Measurements from ENCODE around the gene RNF19B.

DNA sequence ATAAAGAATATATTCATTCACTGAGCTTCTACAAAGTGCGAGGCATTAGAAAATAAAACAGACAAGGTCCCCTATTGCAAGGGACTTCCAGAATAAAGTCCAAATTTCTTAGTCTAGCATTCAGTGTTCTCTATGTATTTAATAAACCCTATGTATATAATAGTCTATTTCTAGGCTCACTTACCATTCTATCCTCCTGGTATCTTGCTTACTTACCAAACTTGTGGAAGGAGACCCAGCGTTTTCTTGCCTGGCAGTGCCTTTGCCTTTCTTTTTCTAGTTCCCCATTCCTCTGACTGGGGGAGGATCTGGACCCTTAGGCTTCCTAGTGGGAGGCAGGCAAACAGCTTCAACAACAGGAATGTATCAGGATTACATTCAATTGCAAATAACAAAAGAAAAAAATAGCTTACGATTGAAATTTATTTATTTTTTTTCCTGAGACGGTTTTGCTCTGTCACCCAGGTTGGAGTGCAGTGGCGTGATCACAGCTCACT is 690 bp upstream of the RNF19B start:
- TF ChIP-seq, protein P1, sequence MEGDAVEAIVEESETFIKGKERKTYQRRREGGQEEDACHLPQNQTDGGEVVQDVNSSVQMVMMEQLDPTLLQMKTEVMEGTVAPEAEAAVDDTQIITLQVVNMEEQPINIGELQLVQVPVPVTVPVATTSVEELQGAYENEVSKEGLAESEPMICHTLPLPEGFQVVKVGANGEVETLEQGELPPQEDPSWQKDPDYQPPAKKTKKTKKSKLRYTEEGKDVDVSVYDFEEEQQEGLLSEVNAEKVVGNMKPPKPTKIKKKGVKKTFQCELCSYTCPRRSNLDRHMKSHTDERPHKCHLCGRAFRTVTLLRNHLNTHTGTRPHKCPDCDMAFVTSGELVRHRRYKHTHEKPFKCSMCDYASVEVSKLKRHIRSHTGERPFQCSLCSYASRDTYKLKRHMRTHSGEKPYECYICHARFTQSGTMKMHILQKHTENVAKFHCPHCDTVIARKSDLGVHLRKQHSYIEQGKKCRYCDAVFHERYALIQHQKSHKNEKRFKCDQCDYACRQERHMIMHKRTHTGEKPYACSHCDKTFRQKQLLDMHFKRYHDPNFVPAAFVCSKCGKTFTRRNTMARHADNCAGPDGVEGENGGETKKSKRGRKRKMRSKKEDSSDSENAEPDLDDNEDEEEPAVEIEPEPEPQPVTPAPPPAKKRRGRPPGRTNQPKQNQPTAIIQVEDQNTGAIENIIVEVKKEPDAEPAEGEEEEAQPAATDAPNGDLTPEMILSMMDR (IDR thresholded peaks at IDR 0.05; ENCODE audit: borderline replicate concordance, extremely low read depth, low read length, poor library complexity, severe bottlenecking) = no peak
- no peak for TF ChIP-seq EZH2 (IDR thresholded peaks at IDR 0.05; ENCODE audit: borderline replicate concordance, low read depth, low read length, severe bottlenecking)
